ENCODE data around the gene MIDN. TPM values are rescaled to one million over a fixed set of nuclear protein-coding genes. Genes with fewer than 3 reads are reported as not detected.

The MIDN gene
- total RNA-seq, 2 donors from 2014 or later, result 76.5 to 86.3 TPM

DNA sequence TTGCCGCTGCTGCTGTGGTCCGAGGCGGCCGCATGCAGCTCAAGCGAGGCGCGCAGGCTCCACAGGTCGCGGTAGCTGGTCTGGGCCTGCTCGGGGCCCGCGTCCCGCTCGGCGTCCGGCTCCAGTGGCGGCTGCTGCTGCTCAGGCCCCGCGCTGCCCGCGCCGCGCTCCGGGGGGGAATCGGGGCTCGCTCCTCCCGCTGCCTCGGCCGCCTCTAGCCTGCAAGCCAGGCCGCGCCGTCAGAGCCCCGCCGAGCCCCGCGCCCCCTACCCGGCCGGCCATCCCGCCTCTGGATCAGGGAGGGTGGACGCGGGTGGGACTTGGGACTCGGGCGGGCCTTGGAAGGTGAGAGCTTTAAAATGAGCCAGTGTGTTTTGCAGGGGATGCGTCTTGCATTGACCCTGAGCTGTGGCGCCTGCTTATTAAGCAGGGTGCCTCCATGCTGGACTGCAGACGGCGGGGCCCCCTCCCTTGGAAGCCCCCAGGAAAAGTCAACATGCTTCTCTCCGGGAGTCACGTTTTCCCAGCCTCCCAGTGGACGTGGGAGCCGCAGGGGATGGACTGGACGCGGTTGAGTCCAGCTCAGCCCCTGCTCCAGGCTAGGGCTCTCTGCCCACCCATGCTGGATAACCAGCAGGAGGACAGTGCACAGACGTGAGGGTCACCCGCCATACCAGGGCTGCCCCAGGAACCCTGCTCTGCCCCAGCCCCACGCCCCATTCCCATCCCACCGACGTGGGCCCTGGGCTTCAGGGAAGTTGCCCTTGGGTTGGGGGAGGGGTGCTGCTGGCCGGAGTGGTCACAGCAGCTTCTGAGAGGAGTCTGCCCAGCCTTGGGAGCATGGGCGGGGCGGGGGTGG lies 18.2 kb upstream of the MIDN start:
- intact Hi-C loops (cut with DNase I), result no loop called here

DNA sequence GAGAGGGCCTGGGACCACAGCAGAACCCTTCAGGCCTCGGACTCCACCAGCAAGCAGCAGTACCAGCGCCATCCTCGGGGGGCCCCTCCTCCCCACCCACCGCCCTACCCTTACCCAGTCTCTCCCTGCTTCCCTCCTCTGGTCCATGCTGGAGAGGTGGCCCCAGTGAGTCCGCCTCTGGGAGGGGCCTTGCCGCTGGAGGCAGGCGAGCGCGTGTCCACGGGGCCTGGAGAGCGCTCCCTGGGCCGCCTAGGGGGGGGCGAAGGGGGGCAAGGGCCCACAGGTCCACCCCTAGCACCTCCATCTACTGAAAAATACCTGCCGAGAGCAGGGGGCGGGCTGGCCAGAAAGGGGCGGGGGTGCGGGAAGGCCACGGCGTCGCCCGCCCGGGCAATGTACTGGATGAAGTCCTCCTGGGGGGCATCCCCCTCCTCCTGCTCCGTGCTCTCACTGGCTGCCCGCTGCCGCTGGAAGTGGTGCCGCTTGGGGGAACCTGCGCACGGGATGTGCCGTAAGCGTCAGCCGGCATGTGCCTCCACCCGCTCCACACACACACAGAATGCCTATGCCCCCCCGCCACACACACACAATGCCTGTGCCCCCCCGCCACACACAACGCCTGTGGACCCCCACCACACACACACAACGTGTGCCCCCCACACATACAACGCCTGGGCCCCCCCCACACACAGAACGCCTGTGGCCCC lies 17.4 kb upstream of the MIDN start:
- DNase-seq (ENCODE audit: low spot score), result no peak

More for the DNA sequence above, 18.2 kb upstream of the MIDN start:
- DNase-seq (ENCODE audit: low spot score), result no peak

DNA sequence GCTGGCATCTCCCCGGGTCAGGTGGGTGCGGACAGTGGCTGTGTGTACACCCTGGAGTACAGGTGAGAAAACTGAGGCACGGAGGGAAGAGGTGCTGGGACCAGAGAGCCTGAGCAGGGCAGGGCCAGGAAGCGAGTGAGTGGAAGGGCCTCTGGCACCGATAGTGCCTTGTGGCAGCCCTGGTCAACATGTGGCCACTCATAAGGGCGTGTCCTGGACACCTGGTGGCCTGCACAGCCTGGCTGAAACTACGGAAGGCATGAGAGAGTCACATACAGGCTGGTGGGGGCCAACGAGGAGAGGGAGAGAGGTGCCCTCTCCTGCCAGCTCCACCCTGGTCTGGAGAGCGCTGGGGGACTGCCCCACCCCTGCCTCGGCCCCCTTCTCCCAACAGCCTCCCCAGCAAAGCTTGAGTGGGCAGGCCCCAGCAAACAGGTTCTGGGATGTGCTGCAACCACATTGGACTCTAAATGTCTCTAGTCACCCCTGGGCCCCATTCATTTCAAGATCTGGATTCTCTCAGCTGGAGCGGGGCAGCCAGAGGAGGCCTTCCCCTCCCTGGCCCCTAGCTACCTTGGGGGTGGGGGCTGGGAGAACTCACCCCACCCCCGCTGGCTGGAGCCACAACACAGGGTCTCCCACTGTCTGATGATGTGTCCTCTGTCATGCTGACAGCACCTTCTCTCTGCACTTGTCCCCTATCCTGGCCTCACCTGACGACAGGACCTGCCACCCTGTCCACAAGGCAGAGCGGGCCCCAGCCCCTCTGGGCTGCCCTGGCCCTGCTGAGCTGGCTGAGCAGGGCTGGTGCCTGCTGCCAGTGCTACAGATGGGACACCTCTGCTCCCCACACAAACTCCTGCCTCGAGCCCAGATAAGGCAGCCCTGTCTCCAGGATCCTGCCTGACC lies 16.4 kb upstream of the MIDN start:
- no peak for DNase-seq (ENCODE audit: low spot score)
- intact Hi-C loops (cut with DNase I), result no loop called here

More for the DNA sequence above, 17.4 kb upstream of the MIDN start:
- intact Hi-C loops (cut with DNase I), result no loop called here

DNA sequence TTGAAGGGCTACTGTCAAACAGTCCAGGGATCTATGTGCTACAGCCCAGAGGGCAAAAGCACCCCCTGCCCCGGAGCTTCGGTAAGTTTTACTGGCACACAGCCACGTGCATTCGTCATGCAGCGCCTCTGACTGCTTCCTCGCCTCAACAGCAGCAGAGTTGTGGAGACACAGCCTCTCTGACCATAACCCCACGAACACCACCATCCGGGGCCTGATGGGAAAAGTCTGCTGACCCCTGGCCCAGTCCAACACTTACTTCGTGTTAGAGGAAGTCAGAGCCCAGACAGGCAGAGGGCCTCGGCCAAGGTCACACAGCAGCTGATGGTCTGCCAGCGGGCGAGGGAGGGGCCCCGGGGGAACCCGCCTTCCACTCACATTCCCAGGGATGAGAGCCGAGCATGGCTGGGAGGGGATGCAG lies 15.7 kb upstream of the MIDN start:
- DNase-seq (ENCODE audit: low spot score), result no peak
- intact Hi-C loops (cut with DNase I), result no loop called here

GRCh38 chr19:1233115-1233667 lies 15.2 kb upstream of the MIDN start:
- DNase-seq (ENCODE audit: low spot score), result no peak
- intact Hi-C loops (cut with DNase I), result no loop called here

- intact Hi-C loops (cut with DNase I), result no loop called here
- DNase-seq (ENCODE audit: low spot score), result no peak
Observed at GRCh38 chr19:1234051-1234954, 14.1 kb upstream of the MIDN start.

DNA sequence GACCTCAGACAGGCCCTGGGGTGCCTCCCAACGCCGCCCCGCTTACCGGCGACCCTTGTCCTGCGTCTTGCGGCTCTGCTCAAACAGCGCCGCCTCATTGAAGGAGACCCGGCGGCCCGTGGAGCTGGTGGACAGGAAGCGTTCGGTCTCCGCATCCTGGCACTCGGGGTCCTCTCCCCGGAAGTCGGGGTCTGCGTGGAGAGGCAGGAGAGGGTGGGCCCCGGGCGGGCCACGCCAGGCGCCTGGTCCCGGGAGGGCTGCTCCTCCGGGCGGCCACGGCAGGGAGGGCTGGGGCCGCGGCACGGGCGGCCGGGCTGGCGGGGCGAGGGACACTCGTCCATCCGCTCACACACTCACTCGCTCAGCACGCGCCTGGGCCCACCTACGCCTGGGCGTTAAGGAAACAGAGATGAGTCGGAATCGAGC lies 13.4 kb upstream of the MIDN start:
- intact Hi-C loops (cut with DNase I), result no loop called here
- no peak for DNase-seq (ENCODE audit: low spot score)

DNA sequence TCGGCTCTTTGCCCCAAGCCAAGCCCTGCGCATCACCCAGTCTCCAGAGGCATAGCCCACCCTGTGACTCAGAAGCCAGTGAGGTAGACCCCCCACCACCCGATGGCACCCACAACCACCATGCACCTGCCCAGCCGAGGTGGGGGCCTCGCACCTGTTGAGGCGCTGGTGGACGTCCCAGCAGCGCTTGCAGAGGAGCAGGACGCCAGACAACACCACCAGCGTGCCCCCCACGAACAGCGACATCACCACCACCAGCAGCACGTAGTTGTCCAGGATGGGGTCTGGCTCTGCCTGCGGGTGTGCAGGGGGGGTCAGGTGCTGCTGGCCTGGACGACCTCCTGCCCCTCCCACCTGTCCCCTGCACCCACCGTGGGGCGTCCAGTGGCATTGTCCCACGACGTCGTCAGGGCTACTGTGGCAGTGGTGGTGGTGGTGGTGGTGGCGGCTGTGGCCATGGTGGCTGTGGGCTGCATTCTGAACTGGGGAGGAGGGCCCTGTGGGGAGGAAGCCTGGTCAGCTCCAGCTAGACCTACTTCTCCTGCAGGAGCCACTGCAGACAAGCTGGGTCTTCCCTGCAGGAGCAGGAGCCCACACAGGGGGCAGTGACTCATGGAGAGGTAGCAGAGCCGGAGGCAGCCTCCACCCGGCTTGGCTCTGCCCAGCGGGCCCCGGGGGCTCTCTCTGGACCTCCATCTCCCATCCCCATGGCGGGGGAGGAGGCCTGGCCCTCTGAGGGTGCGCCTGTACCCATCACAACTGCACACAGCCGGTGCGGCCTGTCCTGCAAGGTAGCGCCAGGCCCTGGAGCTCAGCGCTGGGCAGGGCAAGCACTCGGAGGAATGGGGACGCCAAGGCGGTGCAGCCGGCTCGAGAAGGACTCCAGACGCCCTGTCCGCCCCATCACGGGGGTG lies 12.5 kb upstream of the MIDN start:
- intact Hi-C loops (cut with DNase I), result no loop called here

DNA sequence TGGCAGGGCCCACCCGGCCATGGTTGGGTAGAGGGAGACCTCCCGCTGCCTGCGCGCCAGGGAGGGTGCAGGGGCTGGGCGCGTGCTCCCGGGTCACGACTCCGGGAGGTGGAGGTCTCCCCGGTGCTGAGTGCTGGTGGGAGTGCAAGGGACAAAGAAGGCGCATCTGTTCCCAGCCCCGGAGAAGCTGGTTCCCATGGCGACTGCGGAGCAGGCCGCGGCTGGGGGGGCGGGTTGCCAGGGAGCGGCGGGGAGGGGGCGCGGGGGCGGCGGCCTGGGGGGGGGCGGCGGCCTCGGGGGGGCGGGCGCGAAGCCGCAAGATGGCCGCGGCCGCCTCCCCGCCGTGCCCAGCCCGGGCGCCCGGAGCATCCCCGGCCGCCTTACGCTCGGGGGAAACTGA lies 11.8 kb upstream of the MIDN start:
- no peak for DNase-seq (ENCODE audit: low spot score)
- intact Hi-C loops (cut with DNase I), result no loop called here

More for the DNA sequence above, 12.5 kb upstream of the MIDN start:
- DNase-seq (ENCODE audit: low spot score), result no peak

DNA sequence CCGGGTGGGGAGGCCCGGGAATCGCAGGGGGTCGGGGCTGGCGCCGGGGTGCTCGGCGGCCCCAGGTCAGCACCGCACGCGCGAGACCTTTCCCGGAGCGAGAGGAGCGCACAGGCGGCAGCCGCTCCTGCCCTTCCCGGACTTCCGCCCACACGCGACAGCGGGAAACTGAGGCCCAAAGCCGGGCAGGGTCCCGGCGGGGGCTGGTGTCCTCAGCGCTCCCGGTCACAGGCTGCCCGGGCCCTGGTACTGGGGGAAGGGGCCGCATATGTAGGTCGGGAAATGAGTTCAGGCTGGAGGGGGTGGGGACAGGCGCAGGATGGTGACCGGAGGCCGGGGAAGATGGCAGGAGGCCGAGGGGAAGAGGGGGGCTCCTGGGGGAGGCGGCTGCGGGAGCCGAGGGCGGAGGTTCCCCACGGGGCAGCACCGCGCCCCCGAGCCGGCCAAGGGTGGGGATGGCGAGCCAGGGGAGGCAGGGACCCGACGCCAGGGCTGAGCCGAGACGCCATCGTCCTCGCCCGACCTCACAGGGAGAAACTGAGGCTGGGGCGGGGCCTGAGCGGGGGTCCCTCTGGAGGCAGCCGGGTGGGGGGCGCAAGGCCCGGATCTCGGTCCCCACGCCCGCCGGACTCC lies 11.2 kb upstream of the MIDN start:
- no peak for DNase-seq (ENCODE audit: low spot score)
- intact Hi-C loops (cut with DNase I), result no loop called here

- intact Hi-C loops (cut with DNase I), result loop anchor here in 1 of 2 donors (2.0 kb wide), 1 partner anchor 17 kb away; no protein-coding TSS in a partner anchor
- no peak for DNase-seq (ENCODE audit: low spot score)
Observed at GRCh38 chr19:1237754-1238368, 10.5 kb upstream of the MIDN start, which contains the start of gene CBARP. Gene CBARP, minus strand, starts transcription at chr19:1238005. Its CDS starts 1,905 bp downstream, at chr19:1236100.

- DNase-seq (ENCODE audit: low spot score), result no peak
- intact Hi-C loops (cut with DNase I), result loop anchor here in 1 of 2 donors (2.0 kb wide), 1 partner anchor 18 kb away; no protein-coding TSS in a partner anchor
Observed at GRCh38 chr19:1238369-1239303, 9.7 kb upstream of the MIDN start.

DNA sequence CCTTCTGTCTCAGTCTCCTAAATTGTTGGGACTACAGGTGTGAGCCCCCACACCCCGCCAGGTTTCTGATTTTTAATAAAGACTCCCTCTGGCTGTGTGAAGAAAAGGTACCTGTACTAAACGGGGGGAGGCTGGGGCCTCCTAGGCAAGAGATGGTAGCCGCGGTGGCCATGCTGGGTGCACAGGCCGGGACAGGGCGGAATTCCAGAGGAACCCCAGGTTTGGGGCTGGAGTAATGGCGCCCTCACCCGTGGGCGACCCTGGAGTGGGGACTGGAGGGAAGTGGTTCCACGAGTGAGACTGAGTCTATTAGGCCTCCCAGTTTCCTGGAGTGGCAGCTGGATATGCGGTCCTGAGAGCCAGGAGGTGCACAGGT lies 9.0 kb upstream of the MIDN start:
- intact Hi-C loops (cut with DNase I), result loop anchor here in 1 of 2 donors (2.0 kb wide), 1 partner anchor 19 kb away; no protein-coding TSS in a partner anchor
- no peak for DNase-seq (ENCODE audit: low spot score)

- intact Hi-C loops (cut with DNase I), result loop anchor here in 1 of 2 donors (2.0 kb wide), 1 partner anchor 19 kb away; no protein-coding TSS in a partner anchor
- peak; percentile 97 for DNase-seq (ENCODE audit: low spot score)
Observed at GRCh38 chr19:1239796-1240737, 8.3 kb upstream of the MIDN start.

Measured in posterior vena cava (tissue), 2 donors.